ENCODE results near the gene GASK1A. TPM values are rescaled to one million over a fixed set of nuclear protein-coding genes. Genes with fewer than 3 reads are reported as not detected.
"Not testable (repeated sequence)": the region's sequence is repeated elsewhere in the genome, so short reads cannot be mapped to it uniquely, and the experiment has no call there.

Gene GASK1A
- total RNA-seq, 2 experiments from 2014 or later, result not detected

DNA sequence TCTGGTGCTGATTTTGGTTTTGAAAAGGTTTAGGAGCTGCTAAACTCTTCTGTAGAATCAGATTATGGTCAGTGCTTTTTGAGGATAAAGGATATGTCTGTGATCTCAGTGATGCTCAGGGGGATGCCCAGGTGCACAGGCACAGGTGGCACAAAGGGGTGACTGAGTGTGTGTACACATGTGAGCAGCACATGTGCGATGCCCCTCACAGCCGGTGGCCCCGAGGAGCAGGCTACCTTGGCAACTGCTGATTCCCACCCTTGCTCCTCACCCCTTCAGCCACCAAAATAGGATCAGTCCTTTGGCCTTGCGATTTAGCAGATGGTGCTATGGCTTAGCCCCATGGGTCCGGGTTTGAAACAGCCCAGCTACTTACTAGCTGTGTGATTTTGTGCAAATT is 75.6 kb downstream of the GASK1A start:
- H3K27ac Mint-ChIP-seq, result no peak overlapping the region
- DNase-seq, result no peak
- no peak overlapping the region for H3K4me3 Mint-ChIP-seq
- H3K27me3 Mint-ChIP-seq, result peaks cover 10% of the 10 kb centered on the region
- POLR2A ChIA-PET, result no interaction called here
- peaks cover 17% of the 10 kb centered on the region for H3K9me3 Mint-ChIP-seq
- no peaks in the 10 kb centered on the region for H3K4me1 Mint-ChIP-seq
- CTCF ChIA-PET, result no interaction called here
- H3K36me3 Mint-ChIP-seq (ENCODE audit: low read depth), result peaks cover 2% of the 10 kb centered on the region

- POLR2A ChIA-PET, result no interaction called here
- H3K4me1 Mint-ChIP-seq, result no peaks in the 10 kb centered on the region
- H3K36me3 Mint-ChIP-seq (ENCODE audit: low read depth), result peaks cover 2% of the 10 kb centered on the region
- no peak overlapping the region for H3K4me3 Mint-ChIP-seq
- H3K9me3 Mint-ChIP-seq, result peaks cover 15% of the 10 kb centered on the region
- H3K27me3 Mint-ChIP-seq, result peaks cover 8% of the 10 kb centered on the region
- H3K27ac Mint-ChIP-seq, result no peak overlapping the region
- CTCF ChIA-PET, result no interaction called here
- DNase-seq, result no peak
These were observed 76.3 kb downstream of the GASK1A start for GRCh38 chr3:43055393-43055792.

- no peak for DNase-seq
- Mint-ChIP-seq H3K4me3 (no peak overlapping the region), H3K36me3 (ENCODE audit: low read depth) (peaks cover under 1% of the 10 kb centered on the region)
These were observed 77.0 kb downstream of the GASK1A start for GRCh38 chr3:43055806-43056770.

DNA sequence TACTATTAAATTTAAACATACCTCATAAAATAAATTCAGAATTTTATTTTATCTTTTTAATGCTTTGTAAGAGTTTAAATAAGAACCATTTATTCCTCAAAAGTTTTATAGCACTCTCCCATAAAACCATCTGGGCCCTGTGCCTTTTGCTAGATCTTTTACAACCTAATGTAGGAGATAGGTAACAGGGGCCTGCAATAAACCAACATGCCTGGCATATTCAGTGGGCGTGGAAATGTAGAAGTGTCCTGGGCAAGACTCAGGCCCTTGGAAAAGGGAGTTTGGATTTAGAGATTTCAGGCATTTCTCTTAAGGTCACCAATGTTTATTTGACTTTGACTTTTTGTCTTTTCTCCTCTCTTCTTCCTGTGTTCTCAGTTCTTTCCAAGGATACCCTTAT is 80.3 kb downstream of the GASK1A start:
- no peaks in the 10 kb centered on the region for H3K27me3 Mint-ChIP-seq
- DNase-seq, result no peak
- no peaks in the 10 kb centered on the region for H3K36me3 Mint-ChIP-seq (ENCODE audit: low read depth)
- H3K4me3 Mint-ChIP-seq, result no peak overlapping the region
- POLR2A ChIA-PET, result no interaction called here
- H3K27ac Mint-ChIP-seq, result no peak overlapping the region
- no peaks in the 10 kb centered on the region for H3K9me3 Mint-ChIP-seq
- no peaks in the 10 kb centered on the region for H3K4me1 Mint-ChIP-seq
- CTCF ChIA-PET, result no interaction called here

More at GRCh38 chr3:43055806-43056770, 77.0 kb downstream of the GASK1A start:
- Mint-ChIP-seq H3K27me3 (peaks cover 6% of the 10 kb centered on the region), H3K4me1 (no peaks in the 10 kb centered on the region), H3K27ac (no peak overlapping the region), H3K9me3 (peaks cover 11% of the 10 kb centered on the region)
- ChIA-PET CTCF (no interaction called here), POLR2A (no interaction called here)

DNA sequence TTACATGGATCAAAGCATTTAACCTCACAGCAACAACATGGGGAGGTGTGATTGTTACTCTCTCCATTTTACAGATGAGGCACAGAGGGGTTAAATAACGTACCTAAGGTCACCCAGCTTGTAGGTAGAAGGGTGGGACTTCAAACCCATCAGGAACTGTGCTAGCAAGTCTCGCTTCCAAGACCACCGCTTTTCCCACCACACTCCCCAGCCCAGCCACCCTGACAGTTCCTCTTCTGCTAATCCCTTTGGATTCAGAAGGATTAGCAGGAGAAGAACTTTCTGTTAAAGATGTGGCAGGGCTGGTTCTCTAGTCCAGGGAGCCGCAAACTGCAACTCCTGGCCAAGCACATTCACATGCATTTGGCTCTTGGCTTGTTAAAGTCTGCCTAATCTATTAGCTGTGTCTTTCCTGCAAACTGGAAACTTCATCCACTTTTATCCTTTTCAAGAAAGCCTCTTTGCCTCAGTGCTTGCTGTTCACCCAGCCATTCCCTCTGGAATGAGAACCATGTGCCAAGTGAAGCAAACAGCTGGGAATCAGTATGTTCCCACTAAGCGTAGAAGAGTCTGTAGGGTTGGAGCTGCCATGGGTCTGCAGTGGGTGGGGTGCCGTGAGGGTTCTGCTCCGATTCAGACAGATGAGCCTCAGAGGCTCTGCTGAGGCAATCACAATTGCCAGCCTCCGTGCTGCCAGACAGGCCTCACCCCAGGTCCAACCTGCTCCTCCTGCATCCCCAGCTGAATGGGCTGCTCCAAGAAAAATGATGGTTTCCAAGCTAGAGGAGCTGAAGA is 82.2 kb downstream of the GASK1A start:
- Mint-ChIP-seq H3K4me3 (no peak overlapping the region), H3K4me1 (no peaks in the 10 kb centered on the region), H3K27ac (no peak overlapping the region), H3K36me3 (ENCODE audit: low read depth) (no peaks in the 10 kb centered on the region), H3K27me3 (no peaks in the 10 kb centered on the region), H3K9me3 (no peaks in the 10 kb centered on the region)
- no peak for DNase-seq
- ChIA-PET POLR2A (interaction anchor here (0.7 kb wide), 1 partner anchor 687 kb away, joined by 3 read pairs; no protein-coding TSS in a partner anchor), CTCF (no interaction called here)

GRCh38 chr3:43062040-43062563 is 83.0 kb downstream of the GASK1A start:
- H3K4me1 Mint-ChIP-seq, result no peaks in the 10 kb centered on the region
- POLR2A ChIA-PET, result no interaction called here
- H3K27me3 Mint-ChIP-seq, result no peaks in the 10 kb centered on the region
- no peak for DNase-seq
- no peaks in the 10 kb centered on the region for H3K9me3 Mint-ChIP-seq
- H3K36me3 Mint-ChIP-seq (ENCODE audit: low read depth), result no peaks in the 10 kb centered on the region
- CTCF ChIA-PET, result no interaction called here
- no peak overlapping the region for H3K4me3 Mint-ChIP-seq
- H3K27ac Mint-ChIP-seq, result no peak overlapping the region

- Mint-ChIP-seq H3K4me1 (no peaks in the 10 kb centered on the region), H3K4me3 (no peak overlapping the region), H3K27ac (no peak overlapping the region), H3K27me3 (no peaks in the 10 kb centered on the region), H3K36me3 (ENCODE audit: low read depth) (no peaks in the 10 kb centered on the region), H3K9me3 (no peaks in the 10 kb centered on the region)
- CTCF ChIA-PET, result no interaction called here
- POLR2A ChIA-PET, result no interaction called here
- DNase-seq, result no peak
These were observed 83.5 kb downstream of the GASK1A start for GRCh38 chr3:43062564-43063040.

- no peak overlapping the region for H3K27ac Mint-ChIP-seq
- ChIA-PET CTCF (no interaction called here), POLR2A (no interaction called here)
- H3K36me3 Mint-ChIP-seq (ENCODE audit: low read depth), result no peaks in the 10 kb centered on the region
- no peak for DNase-seq
- H3K4me3 Mint-ChIP-seq, result no peak overlapping the region
- no peaks in the 10 kb centered on the region for H3K27me3 Mint-ChIP-seq
- no peaks in the 10 kb centered on the region for H3K9me3 Mint-ChIP-seq
- no peaks in the 10 kb centered on the region for H3K4me1 Mint-ChIP-seq
These were observed 84.0 kb downstream of the GASK1A start for GRCh38 chr3:43063114-43063513.

- H3K27ac Mint-ChIP-seq; POLR2A ChIA-PET; H3K36me3 Mint-ChIP-seq (ENCODE audit: low read depth); H3K4me1 Mint-ChIP-seq; H3K9me3 Mint-ChIP-seq; H3K4me3 Mint-ChIP-seq; DNase-seq; H3K27me3 Mint-ChIP-seq: not testable (repeated sequence)
- CTCF ChIA-PET, result interaction anchor here (1.1 kb wide), 1 partner anchor 110 kb away, joined by 4 read pairs; no protein-coding TSS in a partner anchor
These were observed 91.6 kb downstream of the GASK1A start for GRCh38 chr3:43070670-43071069.

DNA sequence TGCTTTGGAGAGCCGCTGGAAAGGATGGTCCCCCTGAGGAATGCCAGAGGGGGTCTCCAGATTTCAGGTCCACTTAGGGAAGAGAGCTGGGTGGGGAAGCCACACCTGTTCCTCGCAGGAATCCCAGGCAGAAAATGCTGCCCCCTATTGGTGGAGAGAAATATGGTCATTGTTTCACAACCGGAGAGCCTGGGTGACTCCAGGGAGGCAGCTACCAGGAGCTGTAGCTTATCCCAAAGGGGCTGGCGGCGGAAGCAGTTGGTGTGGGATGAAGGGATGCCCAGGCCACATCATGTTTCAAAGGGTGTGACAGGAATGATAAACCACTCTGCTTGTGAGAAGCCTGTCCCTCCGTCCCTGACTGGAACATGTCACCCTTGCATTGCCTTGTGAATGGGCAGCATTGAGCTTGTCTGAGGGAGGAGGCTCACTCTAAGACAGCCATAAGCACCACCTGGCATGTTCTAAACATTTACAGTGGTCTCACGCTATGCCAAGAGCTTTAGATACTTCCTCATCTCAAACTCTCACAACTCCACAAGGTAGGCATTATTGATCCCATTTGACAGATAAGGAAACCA is 92.3 kb downstream of the GASK1A start:
- H3K27me3 Mint-ChIP-seq, result no peaks in the 10 kb centered on the region
- no peaks in the 10 kb centered on the region for H3K9me3 Mint-ChIP-seq
- H3K4me1 Mint-ChIP-seq, result peaks cover 3% of the 10 kb centered on the region
- H3K27ac Mint-ChIP-seq, result no peak overlapping the region
- no peak overlapping the region for H3K4me3 Mint-ChIP-seq
- H3K36me3 Mint-ChIP-seq (ENCODE audit: low read depth), result no peaks in the 10 kb centered on the region
- no peak for DNase-seq
- ChIA-PET CTCF (interaction anchor here (0.6 to 1.1 kb wide), 2 partner anchors 48 to 110 kb away, joined by 3 to 4 read pairs; no protein-coding TSS in a partner anchor), POLR2A (no interaction called here)

DNA sequence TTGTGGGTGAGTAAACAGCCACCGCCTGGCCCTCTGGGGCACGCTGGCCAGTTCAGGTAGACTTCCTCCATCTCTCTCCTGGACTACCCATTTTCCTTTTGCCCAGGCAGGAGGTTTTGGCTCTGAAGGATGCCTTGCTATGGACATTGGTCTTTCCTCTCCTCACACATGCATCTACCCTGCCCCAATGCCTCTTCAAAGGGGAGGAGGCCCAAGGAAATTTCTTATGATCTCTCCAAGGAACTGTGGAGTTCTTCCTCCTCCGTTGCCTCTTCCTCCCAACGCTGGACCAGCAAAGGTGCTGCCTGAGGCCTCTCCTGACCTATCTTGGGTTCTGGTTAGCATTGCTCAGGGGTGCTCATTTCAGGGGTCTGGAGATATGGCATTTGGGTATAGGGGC is 93.2 kb downstream of the GASK1A start:
- Mint-ChIP-seq H3K27me3 (no peaks in the 10 kb centered on the region), H3K4me3 (no peak overlapping the region), H3K27ac (no peak overlapping the region), H3K36me3 (ENCODE audit: low read depth) (no peaks in the 10 kb centered on the region), H3K4me1 (peaks cover 3% of the 10 kb centered on the region), H3K9me3 (no peaks in the 10 kb centered on the region)
- POLR2A ChIA-PET, result no interaction called here
- DNase-seq, result no peak
- CTCF ChIA-PET, result no interaction called here

DNA sequence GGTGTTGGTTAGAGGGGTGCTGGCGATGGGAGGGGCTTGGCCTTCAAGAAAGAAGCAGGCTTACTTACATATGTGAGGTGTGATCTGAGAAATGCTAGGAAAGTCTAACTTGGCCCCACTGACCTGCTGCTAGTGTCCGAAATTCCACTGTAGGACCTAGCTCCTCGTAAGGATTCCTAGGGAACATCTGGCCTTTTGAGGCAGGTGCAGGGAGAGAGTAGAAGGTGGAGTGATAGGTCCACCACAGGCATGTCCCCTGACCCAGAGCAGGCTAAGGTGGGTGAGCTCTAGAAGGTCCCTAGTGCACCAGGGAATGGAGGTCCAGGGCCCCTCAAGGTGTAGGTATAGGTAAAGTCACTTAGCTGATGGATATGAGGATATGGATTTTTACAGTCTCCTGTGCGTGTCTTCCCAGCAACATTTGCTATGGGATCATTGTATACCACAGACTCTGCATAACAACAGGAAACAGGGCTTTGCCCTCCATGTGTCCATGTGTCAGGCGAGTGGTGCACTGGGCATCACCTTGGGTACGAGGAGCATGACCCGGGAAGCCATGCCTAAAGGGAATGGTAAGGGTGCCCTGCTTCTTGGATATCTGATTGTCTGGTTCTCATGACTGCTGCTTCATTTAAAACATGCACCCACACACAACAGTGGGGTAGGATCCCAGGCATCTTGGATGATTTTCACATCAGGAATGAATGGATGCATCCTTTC is 94.2 kb downstream of the GASK1A start:
- Mint-ChIP-seq H3K9me3 (no peaks in the 10 kb centered on the region), H3K4me3 (no peak overlapping the region), H3K27me3 (no peaks in the 10 kb centered on the region), H3K36me3 (ENCODE audit: low read depth) (peaks cover 1% of the 10 kb centered on the region), H3K27ac (no peak overlapping the region), H3K4me1 (peaks cover 3% of the 10 kb centered on the region)
- ChIA-PET CTCF (no interaction called here), POLR2A (no interaction called here)
- no peak for DNase-seq
